ENCODE data around the gene ABHD14A.
"Not testable (repeated sequence)": the region's sequence is repeated elsewhere in the genome, so short reads cannot be mapped to it uniquely, and the experiment has no call there.

ABHD14A gene

GRCh38 chr3:51975852-51976549, 1.1 kb downstream of the ABHD14A start:
- DNase-seq = peak; percentile 91

- no peak for DNase-seq
Observed at GRCh38 chr3:51977446-51978142, 2.7 kb downstream of the ABHD14A start.

GRCh38 chr3:51978143-51978502, 3.3 kb downstream of the ABHD14A start:
- no peak for DNase-seq

GRCh38 chr3:51980253-51980652, 5.4 kb downstream of the ABHD14A start:
- no peak for DNase-seq

DNA sequence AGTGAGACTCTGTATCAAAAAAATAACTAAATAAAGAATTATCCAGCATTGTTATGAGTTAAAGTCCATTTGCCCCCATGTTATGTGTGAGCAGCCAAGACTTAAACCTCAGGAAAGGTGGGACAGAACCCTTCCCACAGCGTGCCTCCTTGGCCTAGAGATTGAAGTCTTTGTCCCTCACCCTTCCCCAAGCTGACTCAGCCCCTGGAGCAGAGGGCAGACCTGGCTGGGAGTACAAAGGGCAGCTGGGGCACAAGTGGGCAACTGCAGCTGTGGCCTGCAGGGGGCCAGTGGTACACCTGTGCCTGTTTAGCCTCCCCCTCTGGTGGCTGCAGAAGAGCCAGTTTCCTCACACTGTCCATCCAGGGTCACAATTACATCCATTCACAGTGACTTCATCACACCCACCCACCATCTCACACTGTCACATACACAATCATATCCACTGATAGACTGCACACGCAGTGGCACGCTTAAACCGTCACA, 7.5 kb downstream of the ABHD14A start:
- DNase-seq = no peak

DNA sequence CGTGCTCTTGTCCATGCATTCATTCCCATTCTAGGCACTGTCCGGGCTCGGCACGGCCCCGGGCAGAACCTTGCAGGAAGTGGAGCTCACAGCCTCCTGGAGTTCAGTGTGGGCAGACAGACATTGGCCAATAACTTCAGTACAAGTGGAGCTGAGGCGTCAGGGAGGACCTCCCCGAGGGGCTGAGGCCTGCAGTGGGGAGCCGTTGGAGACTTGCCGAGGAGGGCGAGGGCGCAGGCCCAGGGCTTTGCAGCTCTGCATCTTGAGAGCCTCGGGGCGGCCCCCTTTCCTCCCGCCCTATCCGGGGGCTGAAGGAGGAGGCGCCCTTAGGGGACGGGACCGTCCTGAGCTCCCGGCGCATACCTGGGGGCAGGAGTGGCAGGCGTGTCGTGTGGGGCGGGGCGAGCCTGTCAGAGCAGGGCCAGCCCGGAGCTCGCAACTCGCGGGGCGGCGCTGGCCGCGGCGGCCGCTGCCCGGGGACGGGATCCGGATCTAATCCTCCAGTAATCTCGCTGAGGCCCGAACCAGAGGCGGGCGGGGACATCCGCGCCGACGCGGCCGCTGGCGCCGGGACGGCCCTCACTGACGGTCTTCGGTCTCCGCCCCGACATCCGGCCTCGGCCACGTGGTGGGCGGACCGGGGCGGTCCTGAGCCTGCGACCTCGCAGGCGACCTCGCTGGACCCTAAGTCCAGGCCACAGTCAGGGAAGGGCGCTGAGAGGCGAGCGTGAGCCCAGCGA, 8.1 kb downstream of the ABHD14A start, which contains the start of gene ACY1:
ACY1 (plus strand) TSS at position 698 of the 740 bp plus-strand sequence. CDS start 530 bp downstream, outside the sequence.
- peak; percentile 86 for DNase-seq

GRCh38 chr3:51983578-51984268, 8.9 kb downstream of the ABHD14A start:
- DNase-seq = no peak

- DNase-seq = no peak
Observed at GRCh38 chr3:51984269-51984647, 9.4 kb downstream of the ABHD14A start.

DNA sequence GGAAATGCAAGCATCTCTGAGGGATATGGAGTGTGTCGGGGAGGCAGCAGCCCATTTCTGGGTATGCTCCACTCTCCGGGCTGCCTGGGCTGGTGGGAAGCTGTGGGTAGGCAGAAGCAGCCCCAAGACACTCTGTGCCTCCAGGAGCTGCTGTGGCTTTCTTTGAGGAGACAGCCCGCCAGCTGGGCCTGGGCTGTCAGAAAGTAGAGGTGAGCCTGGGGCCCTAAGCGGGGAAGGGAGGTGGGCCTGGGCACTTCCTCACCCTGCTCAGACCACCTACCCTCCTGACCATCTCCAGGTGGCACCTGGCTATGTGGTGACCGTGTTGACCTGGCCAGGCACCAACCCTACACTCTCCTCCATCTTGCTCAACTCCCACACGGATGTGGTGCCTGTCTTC, 10.2 kb downstream of the ABHD14A start:
- no peak for DNase-seq

DNA sequence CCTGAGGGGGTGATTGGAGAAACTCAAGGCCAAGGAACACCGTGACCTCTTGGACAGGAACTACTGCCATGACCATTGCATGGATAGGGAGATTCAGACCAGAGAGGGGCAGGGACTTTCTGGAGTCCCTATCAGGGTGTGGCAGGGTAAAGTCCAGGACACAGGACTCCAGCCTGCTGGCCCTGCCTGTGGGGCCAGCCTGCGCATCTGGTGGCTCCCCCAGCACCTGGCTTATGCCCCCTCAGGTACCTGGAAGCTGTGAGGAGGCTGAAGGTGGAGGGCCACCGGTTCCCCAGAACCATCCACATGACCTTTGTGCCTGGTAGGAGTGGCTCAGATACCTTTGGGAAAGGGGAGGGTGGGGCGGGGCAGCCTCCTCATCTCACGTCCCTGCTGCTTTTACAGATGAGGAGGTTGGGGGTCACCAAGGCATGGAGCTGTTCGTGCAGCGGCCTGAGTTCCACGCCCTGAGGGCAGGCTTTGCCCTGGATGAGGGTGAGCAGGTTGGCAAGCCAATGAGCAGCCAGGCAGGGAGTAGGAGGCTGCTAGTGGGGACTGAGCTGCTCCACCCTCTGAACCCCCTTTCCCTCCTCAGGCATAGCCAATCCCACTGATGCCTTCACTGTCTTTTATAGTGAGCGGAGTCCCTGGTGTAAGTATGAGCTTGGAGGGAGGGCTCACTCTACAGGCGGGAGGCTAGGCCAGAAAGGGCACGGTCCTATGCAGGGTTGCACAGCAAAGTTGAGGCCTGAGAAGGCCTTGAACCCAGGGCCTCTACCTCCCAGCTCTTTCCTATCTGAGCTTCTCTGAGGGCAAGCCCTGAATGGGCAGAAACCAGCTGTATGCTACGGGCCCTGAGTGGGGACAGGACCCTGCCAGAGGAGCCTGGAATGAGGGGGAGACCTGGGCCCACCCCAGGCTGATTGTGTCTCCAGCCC, 11.4 kb downstream of the ABHD14A start:
- DNase-seq = no peak

DNA sequence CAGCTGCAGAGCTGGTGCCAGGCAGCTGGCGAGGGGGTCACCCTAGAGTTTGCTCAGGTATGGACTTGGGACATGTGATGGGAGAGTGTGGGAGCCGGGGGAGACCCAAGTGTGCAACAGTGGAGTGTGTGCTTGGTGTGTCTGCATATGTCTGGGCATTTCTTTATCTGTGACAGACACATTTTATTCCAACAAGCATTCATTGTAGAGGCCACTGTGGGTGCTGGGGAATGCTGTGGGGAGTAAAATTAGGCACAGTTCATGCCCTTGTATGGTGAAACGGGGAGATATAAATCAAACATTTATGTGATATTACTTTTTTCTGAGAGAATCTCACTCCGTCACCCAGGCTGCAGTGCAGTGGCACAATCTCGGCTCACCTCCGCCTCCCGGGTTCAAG, 12.7 kb downstream of the ABHD14A start:
- no peak for DNase-seq

DNA sequence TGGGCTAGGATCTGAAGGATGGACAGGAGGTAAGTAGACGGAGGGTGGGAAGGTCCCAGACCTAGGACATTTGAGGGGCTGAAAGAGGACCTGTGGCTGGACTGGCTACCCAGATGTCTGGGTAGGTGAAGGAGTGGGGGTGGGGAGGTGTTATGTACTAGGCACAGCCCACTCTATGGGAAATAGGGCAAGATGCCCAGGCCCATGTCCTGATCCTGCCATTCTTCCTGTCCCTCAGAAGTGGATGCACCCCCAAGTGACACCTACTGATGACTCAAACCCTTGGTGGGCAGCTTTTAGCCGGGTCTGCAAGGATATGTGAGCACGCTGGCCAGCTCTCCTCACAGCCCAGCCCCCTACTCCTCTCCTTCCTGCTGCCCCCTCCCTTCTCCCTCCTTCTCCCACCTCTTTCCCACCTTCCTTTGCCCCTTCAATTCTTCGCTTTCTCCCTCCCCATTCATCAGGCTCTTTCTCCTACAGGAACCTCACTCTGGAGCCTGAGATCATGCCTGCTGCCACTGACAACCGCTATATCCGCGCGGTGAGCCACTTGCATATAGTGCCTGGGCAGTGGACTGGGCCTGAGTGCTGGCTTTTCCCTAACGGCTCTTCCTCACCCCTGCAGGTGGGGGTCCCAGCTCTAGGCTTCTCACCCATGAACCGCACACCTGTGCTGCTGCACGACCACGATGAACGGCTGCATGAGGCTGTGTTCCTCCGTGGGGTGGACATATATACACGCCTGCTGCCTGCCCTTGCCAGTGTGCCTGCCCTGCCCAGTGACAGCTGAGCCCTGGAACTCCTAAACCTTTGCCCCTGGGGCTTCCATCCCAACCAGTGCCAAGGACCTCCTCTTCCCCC, 13.7 kb downstream of the ABHD14A start:
- DNase-seq = no peak

- DNase-seq = not testable (repeated sequence)
Observed at GRCh38 chr3:51990501-51990971, 15.7 kb downstream of the ABHD14A start.

DNA sequence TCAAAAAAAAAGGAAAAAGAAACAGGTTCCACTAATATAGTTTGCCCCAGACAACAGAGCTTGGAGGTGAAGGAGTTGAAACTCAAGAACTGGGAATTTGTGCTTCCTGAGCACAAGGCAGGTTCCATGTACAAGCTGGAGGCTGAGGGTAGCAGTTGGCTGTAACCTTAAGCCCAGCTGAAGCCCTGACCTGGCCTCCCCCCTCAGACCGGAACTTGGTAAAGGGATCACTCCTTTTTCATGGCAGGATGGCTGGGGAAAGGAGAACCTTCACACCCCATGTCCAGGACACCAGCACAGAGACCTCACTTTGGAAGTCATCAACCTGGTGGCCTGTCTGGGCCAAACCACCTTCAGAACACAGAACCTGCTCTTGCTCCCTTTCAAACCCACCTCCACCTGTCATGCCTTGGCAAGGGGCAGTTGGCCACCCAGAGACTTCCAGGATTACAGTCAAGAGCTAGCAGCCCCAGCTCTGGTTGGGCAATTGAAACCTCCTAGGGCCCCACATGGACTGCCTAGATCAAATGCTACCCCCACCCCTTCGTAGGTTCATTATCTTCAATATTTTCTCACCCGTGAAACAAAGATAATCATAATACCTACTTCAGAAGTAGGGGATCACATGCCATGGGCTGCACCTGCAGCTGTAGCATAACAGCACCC, 17.3 kb downstream of the ABHD14A start:
- DNase-seq = no peak

DNA sequence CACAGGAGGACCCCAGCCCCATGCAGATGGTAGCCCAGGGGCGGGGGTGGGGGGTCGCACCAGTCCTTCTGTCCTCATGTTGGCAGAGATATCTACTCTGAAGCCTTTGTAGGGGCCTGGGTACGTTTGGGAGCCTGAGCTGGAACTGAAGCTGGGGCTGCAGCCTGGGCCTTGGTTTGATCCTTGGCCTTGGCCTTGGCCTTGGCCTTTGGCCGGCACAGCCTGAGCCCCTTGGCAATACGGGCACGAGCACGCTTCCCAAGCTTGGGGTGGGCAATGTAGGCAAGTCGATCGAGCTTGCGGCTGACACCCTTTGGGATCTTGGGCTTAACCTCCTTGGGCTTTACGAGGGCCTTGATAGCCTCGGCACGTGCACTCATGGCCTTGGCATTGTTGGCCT, 18.8 kb downstream of the ABHD14A start:
- DNase-seq = not testable (repeated sequence)

DNA sequence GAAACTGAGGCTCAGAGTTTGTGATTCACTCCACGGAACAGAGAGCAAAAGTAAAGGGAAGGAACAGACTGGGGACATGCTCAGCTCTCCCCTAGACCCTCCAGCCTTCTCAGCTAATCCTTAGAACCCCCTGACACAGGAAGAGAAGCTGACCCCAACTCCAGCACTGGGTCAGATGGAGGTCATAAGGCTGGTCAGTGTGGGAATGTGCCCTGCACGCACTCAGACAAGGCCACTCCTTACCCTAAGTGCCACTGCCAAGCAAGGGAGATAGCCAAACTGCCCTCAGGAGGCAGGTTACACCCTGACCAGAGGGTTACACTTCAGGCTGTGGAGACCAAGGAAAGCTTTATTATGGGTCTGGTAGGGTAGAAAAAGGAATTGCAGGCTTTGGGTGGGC, 19.7 kb downstream of the ABHD14A start:
- DNase-seq = no peak

- peak; percentile 98 for DNase-seq
Observed at GRCh38 chr3:51995346-51996163, 20.7 kb downstream of the ABHD14A start, which contains the start of gene RPL29. Gene RPL29, minus strand, starts transcription at chr3:51995895. Its CDS starts 434 bp downstream, at chr3:51995461.

GRCh38 chr3:51997172-51997571, 22.3 kb downstream of the ABHD14A start:
- no peak for DNase-seq

Data from eye (tissue), 1 donor.